ENCODE data around the gene C2CD3. TPM values are rescaled to one million over a fixed set of nuclear protein-coding genes. Genes with fewer than 3 reads are reported as not detected.

The C2CD3 gene
- total RNA-seq, 1 experiment from 2014 or later = 22.0 TPM

- Histone ChIP-seq H3K79me1 (ENCODE audit: insufficient read depth, low read depth, low read length, poor library complexity, severe bottlenecking) (no peaks in the 10 kb centered on the region), H4K20me1 (ENCODE audit: control insufficient read depth, insufficient read depth, insufficient read length) (no peaks in the 10 kb centered on the region), H2AFZ (ENCODE audit: low read length) (no peak overlapping the region), H3K27ac (ENCODE audit: insufficient read length, low read depth, low read length) (no peak overlapping the region), H3K18ac (ENCODE audit: insufficient read length, low read depth, low read length) (no peak overlapping the region), H3K23me2 (ENCODE audit: insufficient read length, low read depth, low read length, poor library complexity, severe bottlenecking) (peaks cover 11% of the 10 kb centered on the region), H4K5ac (ENCODE audit: insufficient read length, low read depth, low read length) (no peak overlapping the region), H3K14ac (ENCODE audit: insufficient read depth, low read length) (no peak overlapping the region), H2BK15ac (ENCODE audit: low read depth, low read length) (no peak overlapping the region), H2BK120ac (ENCODE audit: low read depth, low read length, poor library complexity, severe bottlenecking) (no peak overlapping the region), H4K8ac (replicated peaks; ENCODE audit: insufficient read length, low read depth, low read length) (no peak overlapping the region), H3K56ac (ENCODE audit: insufficient read length, low read depth, low read length) (no peak overlapping the region), H2AK5ac (ENCODE audit: insufficient read length, low read length) (no peak overlapping the region), H2BK12ac (ENCODE audit: insufficient read length, low read depth, low read length) (no peak overlapping the region), H3K27me3 (ENCODE audit: insufficient read depth, low read length) (no peaks in the 10 kb centered on the region), H3K23ac (ENCODE audit: insufficient read length, low read depth, low read length) (no peak overlapping the region), H3T11ph (ENCODE audit: low read length) (no peak overlapping the region), H3K79me2 (ENCODE audit: insufficient read depth, low read length) (0 out of 2 replicates have a peak, but pooled peaks cover 2% of the 10 kb centered on the region), H4K91ac (ENCODE audit: insufficient read length, low read depth, low read length) (no peak overlapping the region), H3K4me1 (ENCODE audit: insufficient read depth, low read length) (no peaks in the 10 kb centered on the region; the same call in 1 of the 2 replicates), H2BK5ac (ENCODE audit: insufficient read length, low read length) (no peak overlapping the region), H3K9me3 (ENCODE audit: control insufficient read depth, low read depth, low read length) (no peaks in the 10 kb centered on the region), H3K9ac (ENCODE audit: extremely low read depth, insufficient read length, low read length) (no peak overlapping the region), H3K4me2 (ENCODE audit: insufficient read depth, insufficient read length, low read length) (no peak overlapping the region), H3K4ac (ENCODE audit: low read depth, low read length) (no peak overlapping the region), H2BK20ac (ENCODE audit: low read depth, low read length, poor library complexity, severe bottlenecking) (no peak overlapping the region)
- peaks cover 28 to 40% of the 10 kb centered on the region in 2 experiments for H3K4me1 Mint-ChIP-seq
- peaks cover 12% of the 10 kb centered on the region for H3K27me3 Mint-ChIP-seq (ENCODE audit: low read depth)
- WGBS (ENCODE audit: extremely low coverage, insufficient read length, low lambda C conversion rate) = no CpG with 5 or more reads among the region's 3 CpGs
- H3K36me3 Mint-ChIP-seq (ENCODE audit: insufficient read depth in 1 of 3, low read depth in 3 of 3) = peaks cover 57 to 78% (median 77%) of the 10 kb centered on the region in 3 experiments; a peak in 6 of 7 replicates
- no peak overlapping the region for H3K27ac Mint-ChIP-seq
- no peak overlapping the region for H3K4me3 Mint-ChIP-seq
- TF ChIP-seq CTCF (conservative IDR thresholded peaks at IDR 0.05) = no peak
- H3K9me3 Mint-ChIP-seq = no peaks in the 10 kb centered on the region; a peak in 1 of 5 replicates
- DNase-seq = no peak
These were observed 192.2 kb downstream of the C2CD3 start for GRCh38 chr11:73978576-73979086.

Measured in H9 (cell line).